Stimulated activated naive CD8-positive, alpha-beta T cell treated with anti-CD3 and anti-CD28 coated beads, Interleukin-15, amount 100 ng/mL, for 72 hours (primary cell): ENCODE data around the gene CD22.
A peak's percentile ranks its signal among the peaks of the same experiment; 100 is the strongest.
"Not testable (repeated sequence)": the region's sequence is repeated elsewhere in the genome, so short reads cannot be mapped to it uniquely, and the experiment has no call there.

Experiments used
- ATAC-seq: fragments of 150-1000 bp; cut with Tn5 transposase; 2 replicates; pipeline ENCODE4 v1.10.0; 2021; ENCODE audit warnings: mild to moderate bottlenecking, moderate library complexity
- DNase-seq, 2 donors: peaks; one replicate each; pipeline ENCODE4 v3.0.0; 2021 to 2022
- H3K27ac Mint-ChIP-seq, 2 donors: one replicate each; pipeline ENCODE4 v1.8.0; 2022; ENCODE audit warnings: mild to moderate bottlenecking in 2 of 2, mixed read lengths in 2 of 2, moderate library complexity in 2 of 2
- H3K27me3 Mint-ChIP-seq: one replicate; pipeline ENCODE4 v1.8.0; 2022; ENCODE audit warnings: mixed read lengths
- H3K4me1 Mint-ChIP-seq: one replicate; pipeline ENCODE4 v1.8.0; 2022; ENCODE audit warnings: mild to moderate bottlenecking, mixed read lengths
- H3K4me3 Mint-ChIP-seq, 2 donors: one replicate each; pipeline ENCODE4 v1.8.0; 2022; ENCODE audit warnings: mild to moderate bottlenecking in 2 of 2, mixed read lengths in 2 of 2, moderate library complexity in 1 of 2
- H3K9me3 Mint-ChIP-seq, 2 donors: one replicate each; pipeline ENCODE4 v1.8.0; 2022; ENCODE audit warnings: mixed read lengths in 2 of 2

The CD22 gene

DNA sequence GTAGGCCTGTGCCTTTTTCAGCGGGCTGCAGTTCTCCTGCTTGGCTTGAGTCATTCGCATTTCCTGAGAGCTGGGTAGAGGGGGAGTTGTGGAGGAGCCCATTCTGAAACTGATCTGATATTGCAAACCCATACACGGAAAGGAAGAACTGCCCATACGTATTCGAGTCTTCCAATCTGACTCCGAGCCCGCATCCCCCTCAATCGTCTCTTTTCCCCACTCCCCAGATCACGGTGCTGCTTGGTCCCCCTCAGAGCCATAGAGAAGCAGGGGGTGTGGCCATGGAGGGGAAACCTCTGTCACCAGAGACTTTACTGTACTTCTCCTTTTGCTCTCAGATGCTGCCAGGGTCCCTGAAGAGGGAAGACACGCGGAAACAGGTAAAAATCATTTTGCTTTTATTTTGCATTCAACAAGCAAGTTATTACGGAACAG is at the start of gene CD22:
Gene CD22, plus strand, starts transcription at position 337 of the 435 bp plus-strand sequence. CDS start 2,854 bp downstream, outside the sequence.
- DNase-seq = peak in 1 of 2 donors; percentile 41
- Mint-ChIP-seq H3K9me3 (no peaks in the 10 kb centered on the region), H3K4me3 (peak within 1 kb of the TSS; percentile 32 to 69), H3K4me1 (peaks cover 39% of the 10 kb centered on the region), H3K27ac (peak within 1 kb of the TSS; percentile 32 to 90), H3K27me3 (peaks cover 16% of the 10 kb centered on the region)
- peak; percentile 81 for ATAC-seq

DNA sequence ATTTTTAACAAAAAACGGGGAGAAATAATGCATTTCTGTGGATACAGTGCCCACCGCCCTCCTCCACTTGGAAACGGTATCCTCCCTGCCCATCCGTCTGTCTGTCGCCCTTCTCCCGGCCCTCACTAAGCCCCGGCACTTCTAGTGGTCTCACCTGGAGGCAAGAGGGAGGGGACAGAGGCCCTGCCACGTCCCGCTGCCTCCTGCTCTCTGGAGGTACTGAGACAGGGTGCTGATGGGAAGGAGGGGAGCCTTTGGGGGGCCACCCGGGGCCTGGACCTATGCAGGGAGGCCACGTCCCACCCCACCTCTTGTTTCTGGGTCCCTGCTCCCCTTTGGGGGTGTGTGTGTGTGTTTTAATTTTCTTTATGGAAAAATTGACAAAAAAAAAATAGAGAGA is 49.6 kb upstream of the CD22 start:
- no peak overlapping the region for H3K27ac Mint-ChIP-seq
- ATAC-seq (no peak), DNase-seq (no peak)
- peaks cover 9% of the 10 kb centered on the region for H3K4me1 Mint-ChIP-seq
- H3K27me3 Mint-ChIP-seq = peaks cover 34% of the 10 kb centered on the region
- no peaks in the 10 kb centered on the region for H3K9me3 Mint-ChIP-seq
- H3K4me3 Mint-ChIP-seq = no peak overlapping the region

DNA sequence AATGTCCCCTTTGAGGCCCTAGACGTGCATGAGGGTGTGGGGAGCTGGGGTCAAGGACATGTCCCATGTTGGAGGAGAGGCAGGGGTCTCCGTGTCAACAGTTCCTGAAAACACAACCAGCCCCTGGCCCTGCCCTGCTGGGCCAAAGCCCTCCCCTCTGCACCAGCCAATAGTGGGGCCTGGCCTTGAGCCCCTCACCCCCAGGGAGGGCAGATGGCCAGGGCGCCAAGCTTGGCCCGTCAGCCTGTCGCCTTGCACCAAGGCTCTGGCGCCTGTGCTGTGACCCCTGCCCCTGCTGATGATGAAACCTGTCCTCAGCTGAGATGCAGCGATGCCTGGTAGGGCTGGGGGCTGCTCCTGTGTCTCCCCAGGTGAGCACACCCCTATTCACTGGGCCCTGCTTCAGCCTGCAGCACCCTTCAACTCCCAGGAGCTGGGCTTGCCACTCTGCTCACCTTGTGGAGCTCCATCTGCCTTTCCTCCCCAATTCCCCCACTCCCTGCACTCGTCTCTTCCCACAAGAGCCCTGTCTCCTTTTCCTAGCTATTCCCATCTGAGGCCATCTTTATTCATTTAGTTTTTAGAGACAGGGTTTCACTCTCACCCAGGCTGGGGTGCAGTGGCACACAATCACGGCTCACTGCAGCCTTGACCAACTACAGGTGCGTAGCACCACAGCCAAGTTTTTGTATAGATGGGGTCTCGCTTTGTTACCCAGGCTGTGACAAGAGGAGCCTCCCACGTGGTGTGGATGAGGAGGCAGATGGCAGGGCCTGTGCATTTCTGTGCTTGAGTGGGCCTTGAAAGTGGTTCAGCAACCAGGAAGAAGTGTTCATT is 48.8 kb upstream of the CD22 start:
- no peak overlapping the region for H3K27ac Mint-ChIP-seq
- DNase-seq (no peak), ATAC-seq (peak; percentile 24)
- H3K4me3 Mint-ChIP-seq = no peak overlapping the region
- H3K27me3 Mint-ChIP-seq = peaks cover 42% of the 10 kb centered on the region
- peaks cover 9% of the 10 kb centered on the region for H3K4me1 Mint-ChIP-seq
- H3K9me3 Mint-ChIP-seq = no peaks in the 10 kb centered on the region

DNA sequence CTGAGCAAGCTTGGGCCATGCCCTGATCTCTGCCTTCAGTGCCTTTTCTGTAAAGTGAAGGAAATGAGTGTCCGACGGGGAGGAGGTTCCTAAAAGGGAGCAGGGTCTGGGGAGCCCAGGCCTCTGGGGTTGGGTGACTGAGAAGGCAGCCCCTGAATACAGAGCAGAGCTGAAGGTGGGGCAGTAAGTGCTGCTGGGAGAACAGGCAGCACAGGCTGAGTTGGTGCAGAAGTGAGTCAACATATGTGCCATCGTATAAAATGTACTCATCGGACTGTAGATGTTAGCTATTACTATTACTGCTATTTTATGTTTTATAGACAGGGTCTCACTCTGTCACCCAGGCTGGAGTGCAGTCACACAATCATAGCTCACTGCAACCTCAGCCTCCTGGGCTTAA is 47.7 kb upstream of the CD22 start:
- Mint-ChIP-seq H3K9me3 (no peaks in the 10 kb centered on the region), H3K27ac (peak overlapping the region in 1 of 2 donors; percentile 28), H3K4me1 (peaks cover 9% of the 10 kb centered on the region), H3K27me3 (peaks cover 47% of the 10 kb centered on the region), H3K4me3 (no peak overlapping the region)
- no peak for DNase-seq
- ATAC-seq = no peak

GRCh38 chr19:35284153-35285094 is 44.6 kb upstream of the CD22 start:
- Mint-ChIP-seq H3K27me3 (peaks cover 47% of the 10 kb centered on the region), H3K4me1 (peaks cover 9% of the 10 kb centered on the region)
- no peak for ATAC-seq

DNA sequence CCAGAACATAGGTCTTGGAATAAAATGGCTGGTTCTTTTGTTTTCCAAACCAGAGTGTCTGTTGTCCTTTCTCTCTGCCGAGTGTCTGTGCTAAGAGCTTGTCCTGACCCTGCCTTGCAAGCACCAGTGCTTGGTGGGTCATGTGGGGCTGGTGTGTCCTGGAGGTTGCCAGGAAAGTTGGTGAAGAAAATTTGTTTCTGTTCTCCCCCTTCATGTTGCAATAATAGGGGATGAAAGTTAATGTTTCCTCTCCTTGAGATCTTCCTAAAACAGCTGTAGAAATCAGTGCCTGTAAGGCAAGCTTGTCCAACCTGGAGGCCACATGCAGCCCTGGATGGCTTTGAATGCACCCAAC is 43.9 kb upstream of the CD22 start:
- Mint-ChIP-seq H3K27me3 (peaks cover 47% of the 10 kb centered on the region), H3K4me3 (no peak overlapping the region), H3K4me1 (peaks cover 9% of the 10 kb centered on the region), H3K27ac (peak overlapping the region in 1 of 2 donors; percentile 37), H3K9me3 (no peaks in the 10 kb centered on the region)
- DNase-seq (no peak), ATAC-seq (no peak)

More at GRCh38 chr19:35284153-35285094, 44.6 kb upstream of the CD22 start:
- no peak overlapping the region for H3K27ac Mint-ChIP-seq
- no peaks in the 10 kb centered on the region for H3K9me3 Mint-ChIP-seq
- no peak overlapping the region for H3K4me3 Mint-ChIP-seq
- DNase-seq = no peak

DNA sequence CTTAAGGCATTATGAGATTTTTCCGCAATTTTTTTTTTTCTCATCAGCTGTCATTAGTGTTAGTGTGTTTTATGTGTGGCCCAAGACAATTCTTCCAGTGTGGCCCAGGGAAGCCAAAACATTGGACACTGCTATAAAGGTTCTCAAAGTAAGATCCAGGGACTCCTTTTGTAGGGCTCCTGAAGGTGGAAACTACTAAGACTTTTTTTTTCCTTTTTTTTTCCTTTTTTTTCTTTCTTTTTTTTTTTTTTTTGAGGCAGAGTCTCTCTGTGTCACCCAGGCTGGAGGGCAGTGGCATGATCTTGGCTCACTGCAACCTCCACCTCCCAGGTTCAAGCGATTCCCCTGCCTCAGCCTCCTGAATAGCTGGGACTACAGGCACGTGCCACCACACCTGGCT is 43.5 kb upstream of the CD22 start:
- not testable (repeated sequence) for H3K4me1 Mint-ChIP-seq, ATAC-seq, DNase-seq, H3K27ac Mint-ChIP-seq, H3K9me3 Mint-ChIP-seq, H3K4me3 Mint-ChIP-seq
- peaks cover 47% of the 10 kb centered on the region for H3K27me3 Mint-ChIP-seq

- not testable (repeated sequence) for ATAC-seq, DNase-seq, H3K4me3 Mint-ChIP-seq, H3K9me3 Mint-ChIP-seq, H3K4me1 Mint-ChIP-seq
- Mint-ChIP-seq H3K27me3 (peaks cover 44% of the 10 kb centered on the region), H3K27ac (peak overlapping the region in 1 of 2 donors; percentile 79)
Observed at GRCh38 chr19:35286101-35286500, 42.9 kb upstream of the CD22 start.

GRCh38 chr19:35287713-35288112 is 41.3 kb upstream of the CD22 start:
- Mint-ChIP-seq H3K9me3 (no peaks in the 10 kb centered on the region), H3K4me1 (no peaks in the 10 kb centered on the region), H3K27ac (no peak overlapping the region), H3K27me3 (peaks cover 30% of the 10 kb centered on the region), H3K4me3 (no peak overlapping the region)
- DNase-seq (no peak), ATAC-seq (no peak)

DNA sequence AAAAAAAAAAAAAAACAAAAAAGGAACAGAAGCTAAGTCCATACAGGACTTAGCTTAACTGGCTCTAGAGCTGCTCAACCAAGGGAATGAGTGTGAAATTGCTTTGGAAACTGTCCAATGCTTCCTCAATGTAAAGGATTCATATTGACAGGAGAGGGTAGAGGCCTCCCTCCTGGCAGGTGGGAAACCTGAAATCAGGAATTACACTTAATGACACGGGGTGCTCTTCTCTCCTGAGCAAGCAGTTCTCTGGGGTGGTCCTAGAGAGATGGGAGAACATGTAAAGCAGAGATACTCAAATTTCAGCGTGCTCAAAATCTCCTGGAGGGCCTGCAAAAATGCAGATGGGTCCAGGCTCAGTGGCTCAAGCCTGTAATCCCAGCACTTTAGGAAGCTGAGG is 40.7 kb upstream of the CD22 start:
- Mint-ChIP-seq H3K27ac (no peak overlapping the region), H3K4me3 (no peak overlapping the region), H3K9me3 (no peaks in the 10 kb centered on the region), H3K4me1 (no peaks in the 10 kb centered on the region), H3K27me3 (peaks cover 24% of the 10 kb centered on the region)
- ATAC-seq (no peak), DNase-seq (no peak)

- peaks cover 18% of the 10 kb centered on the region for H3K27me3 Mint-ChIP-seq
- DNase-seq (no peak), ATAC-seq (no peak)
- no peaks in the 10 kb centered on the region for H3K9me3 Mint-ChIP-seq
- no peak overlapping the region for H3K27ac Mint-ChIP-seq
- H3K4me1 Mint-ChIP-seq = no peaks in the 10 kb centered on the region
- H3K4me3 Mint-ChIP-seq = no peak overlapping the region
Observed at GRCh38 chr19:35288906-35289305, 40.1 kb upstream of the CD22 start.

DNA sequence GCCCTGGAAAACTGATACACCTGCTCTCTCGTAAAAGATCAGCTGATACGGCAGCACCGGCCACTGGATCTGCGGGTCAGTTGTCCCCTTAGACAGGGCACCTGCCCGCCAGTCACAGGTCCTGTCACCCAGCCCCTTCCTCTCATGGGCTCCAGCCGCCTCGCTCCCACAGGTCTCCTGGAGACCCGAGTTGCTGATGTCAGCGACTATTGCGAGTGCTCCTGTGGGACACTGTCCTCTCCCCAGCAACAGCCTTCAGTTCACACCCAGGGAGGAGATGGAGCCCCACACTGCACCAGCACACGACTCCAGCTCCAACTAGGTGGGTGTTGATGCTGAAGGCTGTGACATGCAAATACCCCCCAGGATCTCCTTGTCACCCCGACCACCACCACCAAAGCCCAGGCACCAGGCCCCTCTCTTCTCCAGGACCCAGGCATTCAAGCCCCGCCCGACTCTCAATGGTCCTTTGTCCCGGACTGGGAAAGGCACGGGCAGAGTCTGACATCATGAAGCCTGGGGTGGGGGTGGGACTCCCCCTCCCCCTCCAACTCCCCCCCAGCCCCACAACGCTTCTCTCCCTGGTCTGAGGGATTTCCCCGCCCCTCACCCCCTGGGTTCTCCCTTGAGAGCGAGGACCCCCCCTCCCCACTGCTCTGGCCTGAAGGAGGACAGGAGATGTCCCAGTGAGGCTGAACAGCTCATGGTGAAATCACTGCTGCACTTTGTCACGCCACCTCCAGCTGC is 38.4 kb upstream of the CD22 start:
- Mint-ChIP-seq H3K27me3 (peaks cover 2% of the 10 kb centered on the region), H3K4me1 (no peaks in the 10 kb centered on the region), H3K4me3 (no peak overlapping the region), H3K27ac (no peak overlapping the region), H3K9me3 (no peaks in the 10 kb centered on the region)
- DNase-seq (no peak), ATAC-seq (no peak)

DNA sequence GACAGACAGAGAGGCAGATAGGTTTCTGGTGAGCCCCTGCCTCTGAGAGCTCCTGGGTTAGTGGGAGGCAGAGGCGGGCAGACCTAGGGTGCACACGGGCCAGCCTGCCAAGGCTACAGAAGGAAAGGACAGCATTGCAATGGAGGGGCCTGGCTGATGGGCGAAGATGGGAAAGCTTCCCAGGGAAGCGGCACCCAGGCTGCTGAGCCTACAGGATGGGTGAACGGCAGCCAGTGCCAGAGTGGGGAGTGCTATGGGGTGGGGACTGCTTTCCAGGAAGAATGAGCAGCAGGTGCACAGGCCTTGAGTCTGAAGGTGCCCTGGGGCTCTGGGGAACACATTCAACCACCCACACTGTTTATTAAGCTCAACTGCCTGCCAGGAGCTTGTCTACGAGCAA is 37.7 kb upstream of the CD22 start:
- H3K4me3 Mint-ChIP-seq = no peak overlapping the region
- no peak overlapping the region for H3K27ac Mint-ChIP-seq
- no peaks in the 10 kb centered on the region for H3K9me3 Mint-ChIP-seq
- DNase-seq = no peak
- no peaks in the 10 kb centered on the region for H3K27me3 Mint-ChIP-seq
- no peak for ATAC-seq
- H3K4me1 Mint-ChIP-seq = no peaks in the 10 kb centered on the region

DNA sequence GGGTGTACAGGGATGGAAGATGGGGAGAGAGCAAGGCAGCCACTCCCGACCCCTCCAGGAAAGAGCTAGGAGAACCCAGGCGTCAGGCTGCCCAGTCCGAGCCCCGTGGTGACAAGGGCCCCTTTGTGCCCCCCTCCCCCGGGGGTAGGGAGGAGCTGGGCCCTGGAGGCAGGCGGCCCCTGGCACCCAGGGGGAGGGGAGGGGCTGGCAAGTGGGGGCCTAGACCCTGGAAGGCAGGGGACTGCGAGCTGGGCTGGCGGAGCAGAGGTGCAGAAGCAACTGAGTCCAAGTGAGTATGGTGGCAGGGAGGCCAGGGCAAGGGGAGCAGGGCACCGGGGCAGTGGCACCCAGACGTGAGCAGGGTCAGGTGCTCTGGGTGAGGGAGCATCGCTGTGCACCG is 37.1 kb upstream of the CD22 start, which contains the start of gene MAG:
Gene MAG, plus strand, starts transcription at position 246 of the 400 bp plus-strand sequence. CDS start 3,248 bp downstream, outside the sequence.
- H3K9me3 Mint-ChIP-seq = no peaks in the 10 kb centered on the region
- no peak within 1 kb of the TSS for H3K4me3 Mint-ChIP-seq
- H3K4me1 Mint-ChIP-seq = no peaks in the 10 kb centered on the region
- no peaks in the 10 kb centered on the region for H3K27me3 Mint-ChIP-seq
- DNase-seq = no peak
- H3K27ac Mint-ChIP-seq = no peak within 1 kb of the TSS
- ATAC-seq = no peak
